ENCODE measurements around the gene SUPT7L.
A peak's percentile ranks its signal among the peaks of the same experiment; 100 is the strongest.

The SUPT7L gene

GRCh38 chr2:27663285-27664153 is at the start of gene SUPT7L, which contains the start of gene SLC4A1AP:
Gene SUPT7L (minus strand): TSS chr2:27663614. CDS start chr2:27662192, 1,422 bp downstream.
Gene SLC4A1AP (plus strand): TSS chr2:27663889. CDS start chr2:27663915, 26 bp downstream.
- DNase-seq (ENCODE audit: low read depth in 2 of 2): peak; percentile 57 to 62

GRCh38 chr2:27713201-27713600 is 49.8 kb upstream of the SUPT7L start:
- DNase-seq (ENCODE audit: low read depth in 2 of 2): no peak

- no peak for DNase-seq (ENCODE audit: low read depth in 2 of 2)
Observed at GRCh38 chr2:27712522-27712921, 49.1 kb upstream of the SUPT7L start.

- no peak for DNase-seq (ENCODE audit: low read depth in 2 of 2)
Observed at GRCh38 chr2:27711804-27712203, 48.4 kb upstream of the SUPT7L start.

GRCh38 chr2:27710640-27711430 is 47.4 kb upstream of the SUPT7L start:
- DNase-seq (ENCODE audit: low read depth in 2 of 2): no peak

GRCh38 chr2:27709960-27710575 is 46.7 kb upstream of the SUPT7L start:
- no peak for DNase-seq (ENCODE audit: low read depth in 2 of 2)

GRCh38 chr2:27709326-27709725 is 45.9 kb upstream of the SUPT7L start:
- DNase-seq (ENCODE audit: low read depth in 2 of 2): no peak

- DNase-seq (ENCODE audit: low read depth in 2 of 2): no peak
Observed at GRCh38 chr2:27708666-27709065, 45.3 kb upstream of the SUPT7L start.

GRCh38 chr2:27708257-27708654 is 44.8 kb upstream of the SUPT7L start:
- no peak for DNase-seq (ENCODE audit: low read depth in 2 of 2)

- DNase-seq (ENCODE audit: low read depth in 2 of 2): no peak
Observed at GRCh38 chr2:27707462-27708256, 44.2 kb upstream of the SUPT7L start.

- DNase-seq (ENCODE audit: low read depth in 2 of 2): no peak
Observed at GRCh38 chr2:27705851-27706622, 42.6 kb upstream of the SUPT7L start.

GRCh38 chr2:27704342-27704876 is 41.0 kb upstream of the SUPT7L start:
- no peak for DNase-seq (ENCODE audit: low read depth in 2 of 2)

- peak; percentile 73 to 89 for DNase-seq (ENCODE audit: low read depth in 2 of 2)
Observed at GRCh38 chr2:27703638-27704341, 40.4 kb upstream of the SUPT7L start.

- DNase-seq (ENCODE audit: low read depth in 2 of 2): no peak
Observed at GRCh38 chr2:27702302-27702701, 38.9 kb upstream of the SUPT7L start.

- no peak for DNase-seq (ENCODE audit: low read depth in 2 of 2)
Observed at GRCh38 chr2:27701676-27702075, 38.3 kb upstream of the SUPT7L start.

GRCh38 chr2:27697660-27698059 is 34.2 kb upstream of the SUPT7L start:
- no peak for DNase-seq (ENCODE audit: low read depth in 2 of 2)

GRCh38 chr2:27690052-27690451 is 26.6 kb upstream of the SUPT7L start:
- no peak for DNase-seq (ENCODE audit: low read depth in 2 of 2)

- DNase-seq (ENCODE audit: low read depth in 2 of 2): no peak
Observed at GRCh38 chr2:27689424-27689823, 26.0 kb upstream of the SUPT7L start.

GRCh38 chr2:27687232-27687631 is 23.8 kb upstream of the SUPT7L start:
- DNase-seq (ENCODE audit: low read depth in 2 of 2): no peak

GRCh38 chr2:27685577-27685976 is 22.2 kb upstream of the SUPT7L start:
- DNase-seq (ENCODE audit: low read depth in 2 of 2): no peak

Measured in stimulated activated CD4-positive, alpha-beta T cell treated with anti-CD3 and anti-CD28 coated beads, Interleukin-1b, Interleukin-23, amount 100 ng/mL, for 4 hours (primary cell).